Fibroblast of skin of right biceps (primary cell): Measurements from ENCODE around the gene DAPL1.
"Not testable (repeated sequence)": the region's sequence is repeated elsewhere in the genome, so short reads cannot be mapped to it uniquely, and the experiment has no call there.

Experiments used
- DNase-seq: peaks from one replicate; pipeline ENCODE4 v3.0.0-alpha.2; 2013

DAPL1 gene

GRCh38 chr2:158823486-158824237 is 28.5 kb downstream of the DAPL1 start:
- DNase-seq: no peak

DNA sequence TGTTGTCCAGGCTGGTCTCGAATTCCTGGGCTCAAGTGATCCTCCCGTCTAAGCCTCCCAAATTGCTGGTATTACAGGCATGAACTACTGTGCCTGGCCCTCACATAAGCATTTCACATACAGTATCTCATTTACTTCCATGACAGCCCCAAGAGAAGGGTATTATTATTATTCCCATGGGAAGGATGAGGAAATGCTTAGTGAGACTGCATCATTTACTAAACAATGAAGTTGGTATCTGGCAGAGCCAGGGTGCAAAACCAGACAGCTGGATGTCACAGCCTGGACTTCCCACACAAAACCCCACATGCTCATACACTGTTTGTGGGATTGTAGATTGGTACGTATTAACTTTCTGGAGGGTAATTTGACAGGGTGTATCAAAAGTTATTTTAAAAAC is 29.9 kb downstream of the DAPL1 start:
- no peak for DNase-seq

DNA sequence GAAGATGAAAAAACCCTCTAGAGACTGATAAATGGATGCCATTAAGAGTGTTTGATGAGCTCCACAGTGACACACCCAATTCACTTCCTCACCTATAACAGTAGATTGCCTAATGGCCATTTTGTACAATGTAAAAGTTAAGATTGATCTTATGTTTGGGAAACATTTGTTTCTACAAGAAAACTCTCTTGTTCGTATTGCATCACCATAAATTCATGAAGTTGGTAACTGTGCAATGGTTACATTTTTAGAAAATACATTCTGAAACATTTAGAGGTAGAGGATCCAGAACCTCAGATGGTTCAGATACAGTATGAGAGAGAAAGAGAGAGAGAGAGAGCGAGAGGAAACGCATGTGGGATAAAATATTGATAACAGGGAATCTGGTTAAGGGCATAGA is 31.8 kb downstream of the DAPL1 start:
- no peak for DNase-seq

DNA sequence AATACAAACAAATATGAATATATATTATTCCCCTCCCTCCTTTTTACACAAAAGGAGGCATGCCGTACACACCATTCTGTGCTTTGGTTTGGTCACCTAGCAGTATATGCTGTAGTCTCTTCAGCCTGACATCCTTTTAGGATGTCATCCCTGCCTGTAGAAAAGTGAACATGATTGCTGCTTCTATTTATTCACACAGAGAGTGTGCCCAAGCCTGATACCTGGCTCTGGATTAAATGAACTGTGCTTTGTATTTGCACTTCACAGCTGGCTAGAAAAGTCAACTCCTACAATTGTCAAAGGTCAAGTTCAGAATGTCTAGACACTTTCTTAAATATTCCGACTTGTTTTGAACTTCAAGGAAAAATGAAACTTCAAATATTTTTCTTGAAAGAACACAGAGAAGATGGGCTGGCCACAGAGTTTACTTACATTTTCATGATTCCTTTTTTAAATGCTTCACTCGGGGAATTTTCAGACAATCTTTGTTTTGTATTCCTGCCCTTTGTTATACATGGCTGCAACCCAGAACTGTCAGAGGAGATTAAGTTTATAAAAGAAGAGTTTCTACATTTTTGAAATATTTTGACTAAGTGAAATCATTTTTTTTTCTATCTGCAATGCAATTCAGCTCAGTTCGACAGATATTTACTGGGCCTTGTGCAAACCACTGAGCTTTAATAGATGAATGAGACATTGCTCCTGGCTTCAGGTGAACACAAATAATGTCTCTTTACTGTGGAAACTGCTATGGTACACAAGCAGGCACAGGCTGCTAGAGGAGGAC is 33.5 kb downstream of the DAPL1 start:
- DNase-seq: peak; percentile 53

- DNase-seq: no peak
Measured at GRCh38 chr2:158829167-158829566, 34.0 kb downstream of the DAPL1 start.

DNA sequence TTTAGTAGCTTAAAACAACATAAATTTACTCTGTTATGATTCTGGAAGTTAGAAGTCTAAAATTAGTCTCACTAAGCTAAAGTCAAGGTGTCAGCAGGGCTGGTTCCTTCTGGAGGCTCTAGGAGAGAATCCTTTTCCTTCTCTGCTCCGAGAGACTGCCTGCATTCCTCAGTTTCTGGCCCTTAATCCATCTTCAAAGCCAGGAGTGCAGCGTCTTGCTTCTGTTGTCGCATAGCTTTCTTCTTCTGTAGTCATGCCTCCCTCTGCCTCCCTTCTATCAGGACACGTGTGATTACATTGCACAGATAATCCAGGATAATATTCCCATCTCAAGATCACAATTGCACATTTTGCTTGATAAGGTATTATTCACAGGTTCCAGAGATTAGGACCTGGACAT is 35.1 kb downstream of the DAPL1 start:
- no peak for DNase-seq

DNA sequence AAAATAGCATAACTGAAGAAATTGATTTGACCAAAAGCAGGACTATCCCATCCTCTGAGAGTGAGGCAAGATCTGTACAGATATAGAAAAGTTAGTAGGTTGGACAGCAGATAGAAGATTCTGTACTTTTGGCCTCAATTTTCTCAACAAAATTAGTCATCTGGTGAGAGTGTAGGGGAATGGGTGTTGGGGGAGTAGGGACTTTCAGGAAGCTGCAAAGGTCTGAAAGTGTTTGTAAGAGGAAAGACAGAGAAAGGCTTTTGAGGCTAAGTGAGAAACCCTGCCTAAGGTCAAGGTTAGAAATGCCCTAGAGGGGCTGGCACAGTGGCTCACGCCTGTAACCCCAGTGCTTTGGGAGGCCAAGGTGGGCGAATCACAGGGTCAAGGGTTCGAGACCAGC is 40.3 kb downstream of the DAPL1 start:
- no peak for DNase-seq

DNA sequence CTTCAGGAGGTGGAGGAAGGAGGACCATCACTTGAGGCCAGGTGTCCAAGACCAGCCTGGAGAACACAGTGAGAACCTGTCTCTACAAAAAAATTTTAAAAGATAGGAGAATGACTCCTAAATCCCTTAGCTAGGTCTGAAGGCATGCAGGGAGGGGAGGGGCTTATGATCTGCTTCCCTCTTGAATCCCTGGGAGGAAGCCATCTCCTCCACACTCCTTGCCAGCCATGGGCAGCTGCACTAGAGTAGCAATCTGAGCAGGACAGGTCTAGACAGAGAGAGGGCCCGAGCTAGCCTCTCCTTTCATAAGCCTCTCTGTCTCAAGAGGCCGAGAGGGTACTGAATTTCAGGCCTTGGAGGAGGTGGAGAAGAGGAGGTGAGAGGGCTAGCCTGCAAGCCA is 42.5 kb downstream of the DAPL1 start:
- DNase-seq: no peak

DNA sequence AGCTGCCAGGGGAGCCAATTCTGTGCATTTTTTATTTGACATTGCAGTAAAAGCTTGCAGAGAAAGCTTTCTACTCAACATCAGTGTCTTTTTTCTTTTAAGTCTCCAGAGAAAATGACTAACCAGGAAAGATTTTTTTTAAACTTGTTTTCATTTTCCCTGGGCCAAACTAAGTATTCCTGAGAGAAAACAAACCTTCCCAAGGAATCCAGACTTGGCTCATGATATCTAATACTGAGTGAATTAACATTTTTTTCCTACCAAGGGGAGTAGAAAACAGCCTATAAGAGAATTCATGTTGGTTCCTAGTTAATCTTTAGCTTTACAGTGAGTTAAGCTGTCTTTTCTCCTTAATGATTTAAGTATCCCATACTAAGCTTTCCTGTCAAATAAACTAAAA is 46.7 kb downstream of the DAPL1 start:
- peak; percentile 81 for DNase-seq

DNA sequence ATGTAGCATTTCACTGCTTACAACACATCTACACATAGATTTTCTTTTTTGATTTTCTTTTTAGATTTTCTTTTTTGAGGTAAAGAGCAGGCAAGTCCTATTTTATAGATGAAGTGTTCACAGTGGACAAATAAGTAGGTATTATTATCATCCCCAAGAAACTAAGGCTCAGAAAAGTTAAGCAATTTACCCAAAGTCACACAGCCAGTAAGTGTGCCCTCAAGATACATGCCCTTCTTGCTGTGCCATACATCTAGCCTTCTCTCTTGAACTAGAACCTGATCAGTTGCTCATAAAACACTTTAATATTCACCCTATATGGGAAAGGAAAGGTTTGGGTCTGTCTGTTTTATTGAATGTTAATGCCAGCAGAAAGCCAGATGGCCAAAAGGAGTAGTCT is 50.3 kb downstream of the DAPL1 start:
- no peak for DNase-seq

DNA sequence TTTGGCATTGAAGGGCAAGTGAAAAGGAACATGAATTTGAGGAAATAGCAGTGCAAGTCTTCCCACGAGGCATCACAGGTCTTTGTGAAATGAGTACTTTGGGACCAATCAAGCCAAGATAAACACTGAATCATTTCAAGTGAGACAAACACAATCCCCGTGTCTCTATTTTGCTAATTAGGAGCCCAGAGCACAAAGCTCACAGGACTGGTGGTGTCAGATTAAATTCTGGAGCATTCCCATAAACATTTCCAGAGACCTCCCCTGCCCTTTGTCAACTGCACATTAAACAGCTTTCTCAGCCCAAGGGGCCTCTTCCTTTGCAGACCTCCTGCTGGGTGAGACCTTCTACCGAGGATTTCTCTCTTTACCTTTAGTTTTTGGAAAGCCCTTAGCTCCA is 50.7 kb downstream of the DAPL1 start:
- DNase-seq: peak; percentile 22

GRCh38 chr2:158847526-158847925 is 52.4 kb downstream of the DAPL1 start:
- DNase-seq: not testable (repeated sequence)

DNA sequence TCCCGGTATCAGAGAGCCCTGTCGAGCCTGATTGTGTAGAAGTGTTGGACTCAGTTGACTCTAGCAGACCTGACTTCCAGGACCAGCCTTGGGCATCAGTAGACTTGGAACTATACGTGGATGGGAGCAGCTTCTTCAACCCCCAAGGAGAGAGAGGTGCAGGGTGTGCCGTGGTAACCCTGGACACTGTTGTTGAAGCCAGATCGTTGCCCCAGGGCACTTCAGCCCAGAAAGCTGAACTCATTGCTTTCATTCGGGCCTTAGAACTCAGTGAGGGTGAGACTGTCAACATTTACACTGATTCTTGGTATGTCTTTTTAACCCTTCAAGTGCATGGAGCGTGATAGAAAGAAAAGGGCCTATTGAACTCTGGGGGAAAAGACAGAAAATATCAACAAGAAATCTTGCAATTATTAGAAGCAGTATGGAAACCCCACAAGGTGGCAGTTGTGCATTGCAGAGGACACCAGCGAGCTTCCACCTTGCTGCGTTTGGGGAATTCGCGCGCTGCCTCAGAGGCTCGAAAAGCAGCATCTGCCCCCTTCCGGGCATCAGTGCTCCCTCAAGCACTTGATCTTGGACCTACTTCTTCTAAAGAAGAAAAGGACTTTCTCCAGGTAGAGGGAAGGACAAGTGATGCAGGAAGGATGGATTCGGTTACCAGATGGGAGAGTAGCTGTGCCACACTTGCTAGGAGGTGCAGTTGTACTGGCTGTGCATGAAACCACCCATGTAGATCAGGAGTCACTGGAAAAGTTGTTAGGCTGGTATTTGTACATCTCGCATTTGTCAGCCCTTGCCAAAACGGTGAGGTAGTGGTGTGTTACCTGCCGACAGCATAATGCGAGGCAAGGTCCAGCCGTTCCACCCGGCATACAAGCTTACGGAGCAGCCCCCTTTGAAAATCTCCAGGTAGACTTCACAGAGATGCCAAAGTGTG is 53.2 kb downstream of the DAPL1 start:
- not testable (repeated sequence) for DNase-seq

DNA sequence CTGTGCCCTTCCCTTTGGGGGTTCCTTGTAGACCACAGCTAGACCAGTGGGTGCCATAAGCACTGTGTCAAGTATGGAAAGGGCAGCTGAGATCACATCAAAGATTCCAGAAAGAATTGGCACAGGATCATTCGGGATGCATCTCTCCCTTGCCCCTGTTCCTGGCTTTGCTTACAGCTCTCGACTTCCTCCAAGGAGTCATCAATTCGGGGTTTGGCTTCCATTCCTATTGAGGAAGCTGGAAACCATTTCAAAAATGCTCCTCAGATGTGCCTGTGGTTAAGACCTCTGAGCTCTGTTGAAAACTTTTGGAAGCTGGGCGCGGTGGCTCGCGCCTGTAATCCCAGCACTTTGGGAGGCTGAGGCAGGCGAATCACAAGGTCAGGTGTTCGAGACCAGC is 65.1 kb downstream of the DAPL1 start:
- peak; percentile 56 for DNase-seq

DNA sequence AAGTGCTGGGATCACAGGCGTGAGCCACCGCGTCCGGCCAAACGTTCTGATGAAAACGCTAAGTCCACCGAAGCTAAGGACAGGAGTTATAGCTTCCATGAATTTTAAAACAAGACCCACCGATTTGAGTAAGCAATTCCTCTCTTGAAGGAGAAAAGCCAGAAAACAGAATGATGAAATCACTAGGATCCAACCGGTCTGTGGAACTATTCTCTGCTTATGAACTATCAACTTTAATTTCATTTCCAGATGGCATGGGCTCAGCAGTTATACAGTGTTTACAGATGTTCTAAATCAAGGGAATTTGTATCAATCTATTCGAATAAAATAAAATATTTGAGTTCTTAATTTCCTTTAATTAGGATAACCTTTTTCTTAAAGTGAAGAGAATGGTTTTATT is 66.5 kb downstream of the DAPL1 start:
- not testable (repeated sequence) for DNase-seq

DNA sequence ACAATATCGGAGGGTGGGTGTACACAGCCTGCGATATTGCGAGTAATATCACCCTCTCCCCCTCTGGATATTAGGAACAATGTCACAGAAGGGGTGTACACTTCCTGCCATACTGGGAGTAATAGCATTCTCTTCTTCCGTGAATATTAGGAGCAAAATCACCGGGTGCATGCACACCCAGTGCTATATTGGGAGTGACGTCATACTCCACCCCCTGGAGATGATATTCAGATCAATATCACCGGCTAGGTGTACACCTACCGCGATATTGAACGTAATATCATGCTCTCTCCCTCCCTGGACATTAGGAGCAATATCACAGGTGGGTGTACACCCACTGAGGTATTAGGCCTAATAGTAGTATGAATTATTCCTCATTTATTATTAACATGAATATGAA is 70.4 kb downstream of the DAPL1 start:
- DNase-seq: not testable (repeated sequence)
